Fibroblast of pulmonary artery (primary cell): ENCODE results near the gene TREML4.

Source experiments
- DNase-seq: peaks from one replicate; pipeline ENCODE4 v3.0.0-alpha.2; 2010; ENCODE audit warnings: low read depth
- H3K4me3 ChIP-seq: replicated peaks from 2 replicates; pipeline ENCODE4 v1.5.1; 2011; ENCODE audit warnings: low read depth, mild to moderate bottlenecking, control low read depth, low read length, moderate library complexity
- CTCF ChIP-seq: IDR thresholded peaks from 2 replicates; pipeline ENCODE4 v1.5.1; 2011; ENCODE audit warnings: mild to moderate bottlenecking, control low read depth, low read length, inconsistent platforms; ENCODE audit errors: missing control alignments

Gene TREML4

GRCh38 chr6:41204156-41204555 lies 24.0 kb upstream of the TREML4 start:
- DNase-seq, result no peak
- H3K4me3 ChIP-seq, result no peak overlapping the region
- no peak for TF ChIP-seq CTCF

- no peak for DNase-seq
- TF ChIP-seq CTCF, result no peak
- H3K4me3 ChIP-seq, result no peak overlapping the region
These were observed 19.6 kb upstream of the TREML4 start for GRCh38 chr6:41208439-41209106.

- DNase-seq, result no peak
- no peak overlapping the region for H3K4me3 ChIP-seq
- TF ChIP-seq CTCF, result no peak
These were observed 18.4 kb upstream of the TREML4 start for GRCh38 chr6:41209547-41210320.

GRCh38 chr6:41214559-41215238 lies 13.4 kb upstream of the TREML4 start:
- no peak overlapping the region for H3K4me3 ChIP-seq
- no peak for TF ChIP-seq CTCF
- DNase-seq, result no peak

- TF ChIP-seq CTCF, result no peak
- no peak overlapping the region for H3K4me3 ChIP-seq
- DNase-seq, result no peak
These were observed 12.4 kb upstream of the TREML4 start for GRCh38 chr6:41215777-41216176.

GRCh38 chr6:41216616-41217015 lies 11.5 kb upstream of the TREML4 start:
- no peak overlapping the region for H3K4me3 ChIP-seq
- DNase-seq, result no peak
- TF ChIP-seq CTCF, result no peak
